ENCODE data around the gene MAP2K7.

Gene MAP2K7

DNA sequence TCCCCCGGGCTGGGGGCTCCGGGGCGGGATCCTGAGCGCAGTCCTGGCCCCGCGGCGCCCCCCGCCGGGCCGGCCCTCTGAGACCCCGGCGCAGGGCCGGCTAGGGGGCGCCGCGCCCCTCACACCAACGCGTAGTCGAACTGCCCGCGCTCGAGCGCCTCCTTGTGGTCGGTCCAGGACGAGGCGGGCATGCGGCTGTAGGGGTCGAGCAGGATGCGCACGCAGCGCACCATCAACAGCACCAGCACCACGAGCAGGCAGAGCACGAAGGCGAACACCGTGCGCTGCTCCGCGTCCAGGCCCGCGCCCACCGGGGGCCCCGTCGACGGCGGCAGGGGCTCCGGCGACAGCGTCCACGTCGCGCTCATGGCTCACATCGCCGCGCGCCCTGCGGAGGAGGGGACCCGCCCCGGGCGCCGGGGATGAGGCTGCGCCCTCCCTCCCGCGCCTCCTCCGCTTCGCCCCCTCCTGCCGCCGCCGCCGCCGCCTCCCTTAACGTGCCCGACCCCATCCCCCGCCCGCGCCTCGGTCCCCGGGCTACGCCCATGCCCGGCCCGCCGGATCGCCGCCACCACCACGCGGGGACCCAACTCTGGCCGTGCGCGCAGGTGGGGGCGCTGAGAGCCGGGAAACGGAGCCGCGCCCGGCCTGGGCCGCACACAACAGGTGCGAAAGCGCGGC is 21.6 kb downstream of the MAP2K7 start (continued):
- TF ChIP-seq, protein P1, sequence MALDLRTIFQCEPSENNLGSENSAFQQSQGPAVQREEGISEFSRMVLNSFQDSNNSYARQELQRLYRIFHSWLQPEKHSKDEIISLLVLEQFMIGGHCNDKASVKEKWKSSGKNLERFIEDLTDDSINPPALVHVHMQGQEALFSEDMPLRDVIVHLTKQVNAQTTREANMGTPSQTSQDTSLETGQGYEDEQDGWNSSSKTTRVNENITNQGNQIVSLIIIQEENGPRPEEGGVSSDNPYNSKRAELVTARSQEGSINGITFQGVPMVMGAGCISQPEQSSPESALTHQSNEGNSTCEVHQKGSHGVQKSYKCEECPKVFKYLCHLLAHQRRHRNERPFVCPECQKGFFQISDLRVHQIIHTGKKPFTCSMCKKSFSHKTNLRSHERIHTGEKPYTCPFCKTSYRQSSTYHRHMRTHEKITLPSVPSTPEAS (tag by site-specific recombination; IDR thresholded peaks at IDR 0.05), result no peak
- TF ChIP-seq, protein P2, sequence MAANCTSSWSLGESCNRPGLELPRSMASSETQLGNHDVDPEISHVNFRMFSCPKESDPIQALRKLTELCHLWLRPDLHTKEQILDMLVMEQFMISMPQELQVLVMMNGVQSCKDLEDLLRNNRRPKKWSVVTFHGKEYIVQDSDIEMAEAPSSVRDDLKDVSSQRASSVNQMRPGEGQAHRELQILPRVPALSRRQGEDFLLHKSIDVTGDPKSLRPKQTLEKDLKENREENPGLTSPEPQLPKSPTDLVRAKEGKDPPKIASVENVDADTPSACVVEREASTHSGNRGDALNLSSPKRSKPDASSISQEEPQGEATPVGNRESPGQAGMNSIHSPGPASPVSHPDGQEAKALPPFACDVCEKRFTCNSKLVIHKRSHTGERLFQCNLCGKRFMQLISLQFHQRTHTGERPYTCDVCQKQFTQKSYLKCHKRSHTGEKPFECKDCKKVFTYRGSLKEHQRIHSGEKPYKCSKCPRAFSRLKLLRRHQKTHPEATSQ (tag by site-specific recombination; IDR thresholded peaks at IDR 0.05), result no peak
- TF ChIP-seq ZBTB1 (tag by site-specific recombination; IDR thresholded peaks at IDR 0.05) (no peak), ATF2 (tag by site-specific recombination; IDR thresholded peaks at IDR 0.05; ENCODE audit: low read depth) (no peak), SALL2 (tag by site-specific recombination; IDR thresholded peaks at IDR 0.05; ENCODE audit: borderline replicate concordance) (no peak), SCRT2 (tag by site-specific recombination; IDR thresholded peaks at IDR 0.05) (no peak), ZNF658 (tag by site-specific recombination; IDR thresholded peaks at IDR 0.05) (no peak), OSR2 (tag by site-specific recombination; IDR thresholded peaks at IDR 0.05) (no peak), ZXDB (tag by site-specific recombination; IDR thresholded peaks at IDR 0.05) (no peak), ZNF747 (tag by site-specific recombination; IDR thresholded peaks at IDR 0.05) (no peak), ZNF629 (tag by site-specific recombination; IDR thresholded peaks at IDR 0.05) (no peak), ZNF324 (tag by site-specific recombination; IDR thresholded peaks at IDR 0.05) (no peak), ZNF664 (tag by site-specific recombination; IDR thresholded peaks at IDR 0.05) (no peak), ZNF132 (tag by site-specific recombination; IDR thresholded peaks at IDR 0.05; ENCODE audit: borderline replicate concordance) (no peak), MEIS1 (CRISPR knock-in tag; IDR thresholded peaks at IDR 0.05; ENCODE audit: borderline replicate concordance) (no peak), ZNF157 (tag by site-specific recombination; IDR thresholded peaks at IDR 0.05) (no peak), KLF10 (tag by site-specific recombination; IDR thresholded peaks at IDR 0.05) (peak; percentile 78), ZNF423 (tag by site-specific recombination; IDR thresholded peaks at IDR 0.05) (no peak), GLIS1 (tag by site-specific recombination; IDR thresholded peaks at IDR 0.05) (peak; percentile 44; the same call in 1 of the 2 replicates), BCL11B (tag by site-specific recombination; IDR thresholded peaks at IDR 0.05; ENCODE audit: low read depth) (no peak), ZBTB26 (tag by site-specific recombination; optimal IDR thresholded peaks at IDR 0.05) (peak; percentile 90), ZNF202 (tag by site-specific recombination; IDR thresholded peaks at IDR 0.05; ENCODE audit: borderline replicate concordance) (no peak), ZNF404 (tag by site-specific recombination; IDR thresholded peaks at IDR 0.05) (no peak), OVOL3 (tag by site-specific recombination; IDR thresholded peaks at IDR 0.05) (no peak), ZFP37 (tag by site-specific recombination; IDR thresholded peaks at IDR 0.05) (no peak), KLF8 (tag by site-specific recombination; IDR thresholded peaks at IDR 0.05) (peak; percentile 68; the same call in 1 of the 2 replicates), ZNF513 (tag by site-specific recombination; IDR thresholded peaks at IDR 0.05) (no peak), ZNF184 (tag by site-specific recombination; IDR thresholded peaks at IDR 0.05) (no peak)
- TF ChIP-seq, protein P3, sequence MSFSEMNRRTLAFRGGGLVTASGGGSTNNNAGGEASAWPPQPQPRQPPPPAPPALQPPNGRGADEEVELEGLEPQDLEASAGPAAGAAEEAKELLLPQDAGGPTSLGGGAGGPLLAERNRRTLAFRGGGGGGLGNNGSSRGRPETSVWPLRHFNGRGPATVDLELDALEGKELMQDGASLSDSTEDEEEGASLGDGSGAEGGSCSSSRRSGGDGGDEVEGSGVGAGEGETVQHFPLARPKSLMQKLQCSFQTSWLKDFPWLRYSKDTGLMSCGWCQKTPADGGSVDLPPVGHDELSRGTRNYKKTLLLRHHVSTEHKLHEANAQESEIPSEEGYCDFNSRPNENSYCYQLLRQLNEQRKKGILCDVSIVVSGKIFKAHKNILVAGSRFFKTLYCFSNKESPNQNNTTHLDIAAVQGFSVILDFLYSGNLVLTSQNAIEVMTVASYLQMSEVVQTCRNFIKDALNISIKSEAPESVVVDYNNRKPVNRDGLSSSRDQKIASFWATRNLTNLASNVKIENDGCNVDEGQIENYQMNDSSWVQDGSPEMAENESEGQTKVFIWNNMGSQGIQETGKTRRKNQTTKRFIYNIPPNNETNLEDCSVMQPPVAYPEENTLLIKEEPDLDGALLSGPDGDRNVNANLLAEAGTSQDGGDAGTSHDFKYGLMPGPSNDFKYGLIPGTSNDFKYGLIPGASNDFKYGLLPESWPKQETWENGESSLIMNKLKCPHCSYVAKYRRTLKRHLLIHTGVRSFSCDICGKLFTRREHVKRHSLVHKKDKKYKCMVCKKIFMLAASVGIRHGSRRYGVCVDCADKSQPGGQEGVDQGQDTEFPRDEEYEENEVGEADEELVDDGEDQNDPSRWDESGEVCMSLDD (tag by site-specific recombination; IDR thresholded peaks at IDR 0.05), result no peak
- TF ChIP-seq, protein P4, sequence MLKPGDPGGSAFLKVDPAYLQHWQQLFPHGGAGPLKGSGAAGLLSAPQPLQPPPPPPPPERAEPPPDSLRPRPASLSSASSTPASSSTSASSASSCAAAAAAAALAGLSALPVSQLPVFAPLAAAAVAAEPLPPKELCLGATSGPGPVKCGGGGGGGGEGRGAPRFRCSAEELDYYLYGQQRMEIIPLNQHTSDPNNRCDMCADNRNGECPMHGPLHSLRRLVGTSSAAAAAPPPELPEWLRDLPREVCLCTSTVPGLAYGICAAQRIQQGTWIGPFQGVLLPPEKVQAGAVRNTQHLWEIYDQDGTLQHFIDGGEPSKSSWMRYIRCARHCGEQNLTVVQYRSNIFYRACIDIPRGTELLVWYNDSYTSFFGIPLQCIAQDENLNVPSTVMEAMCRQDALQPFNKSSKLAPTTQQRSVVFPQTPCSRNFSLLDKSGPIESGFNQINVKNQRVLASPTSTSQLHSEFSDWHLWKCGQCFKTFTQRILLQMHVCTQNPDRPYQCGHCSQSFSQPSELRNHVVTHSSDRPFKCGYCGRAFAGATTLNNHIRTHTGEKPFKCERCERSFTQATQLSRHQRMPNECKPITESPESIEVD (tag by site-specific recombination; IDR thresholded peaks at IDR 0.05), result no peak

Measured in HEK293 (cell line).